ENCODE data around the gene FAT1.

DNA sequence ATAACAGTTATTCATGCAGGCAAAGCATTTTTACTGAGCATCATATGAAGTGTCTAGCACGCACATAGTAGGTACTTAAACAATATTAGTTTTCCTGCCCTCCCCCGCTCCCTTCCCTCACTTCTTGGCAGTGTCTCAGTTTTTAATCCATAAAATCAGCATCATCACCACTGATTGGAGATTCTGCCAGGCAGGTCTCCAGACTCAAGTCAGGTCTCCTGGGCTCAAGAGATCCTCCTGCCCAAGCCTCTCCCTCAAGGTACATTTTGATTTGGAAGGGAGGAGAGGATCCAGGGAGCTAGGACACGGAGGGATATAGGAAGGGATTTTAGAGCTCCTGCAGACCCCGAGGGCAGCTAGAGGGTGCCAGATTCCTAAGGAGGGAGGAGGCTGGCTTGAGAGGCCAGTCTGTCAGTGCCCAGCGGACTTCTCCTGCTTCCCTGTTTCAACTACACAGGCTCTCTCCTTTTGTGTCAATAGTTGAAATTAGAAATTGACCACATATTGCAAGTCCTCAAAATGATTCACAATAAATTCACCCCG is 4.4 kb upstream of the FAT1 start:
- TF ChIP-seq, protein P1, sequence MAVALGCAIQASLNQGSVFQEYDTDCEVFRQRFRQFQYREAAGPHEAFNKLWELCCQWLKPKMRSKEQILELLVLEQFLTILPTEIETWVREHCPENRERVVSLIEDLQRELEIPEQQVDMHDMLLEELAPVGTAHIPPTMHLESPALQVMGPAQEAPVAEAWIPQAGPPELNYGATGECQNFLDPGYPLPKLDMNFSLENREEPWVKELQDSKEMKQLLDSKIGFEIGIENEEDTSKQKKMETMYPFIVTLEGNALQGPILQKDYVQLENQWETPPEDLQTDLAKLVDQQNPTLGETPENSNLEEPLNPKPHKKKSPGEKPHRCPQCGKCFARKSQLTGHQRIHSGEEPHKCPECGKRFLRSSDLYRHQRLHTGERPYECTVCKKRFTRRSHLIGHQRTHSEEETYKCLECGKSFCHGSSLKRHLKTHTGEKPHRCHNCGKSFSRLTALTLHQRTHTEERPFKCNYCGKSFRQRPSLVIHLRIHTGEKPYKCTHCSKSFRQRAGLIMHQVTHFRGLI (tag by site-specific recombination; IDR thresholded peaks at IDR 0.05): no peak
- TF ChIP-seq ZNF473 (tag by site-specific recombination; IDR thresholded peaks at IDR 0.05): no peak
- TF ChIP-seq ZBTB20 (tag by site-specific recombination; IDR thresholded peaks at IDR 0.05): no peak
- no peak for TF ChIP-seq ZNF274 (IDR thresholded peaks at IDR 0.05; ENCODE audit: low read length)
- no peak for TF ChIP-seq ZNF274 (tag by site-specific recombination; IDR thresholded peaks at IDR 0.05; ENCODE audit: borderline replicate concordance)
- TF ChIP-seq, protein P2, sequence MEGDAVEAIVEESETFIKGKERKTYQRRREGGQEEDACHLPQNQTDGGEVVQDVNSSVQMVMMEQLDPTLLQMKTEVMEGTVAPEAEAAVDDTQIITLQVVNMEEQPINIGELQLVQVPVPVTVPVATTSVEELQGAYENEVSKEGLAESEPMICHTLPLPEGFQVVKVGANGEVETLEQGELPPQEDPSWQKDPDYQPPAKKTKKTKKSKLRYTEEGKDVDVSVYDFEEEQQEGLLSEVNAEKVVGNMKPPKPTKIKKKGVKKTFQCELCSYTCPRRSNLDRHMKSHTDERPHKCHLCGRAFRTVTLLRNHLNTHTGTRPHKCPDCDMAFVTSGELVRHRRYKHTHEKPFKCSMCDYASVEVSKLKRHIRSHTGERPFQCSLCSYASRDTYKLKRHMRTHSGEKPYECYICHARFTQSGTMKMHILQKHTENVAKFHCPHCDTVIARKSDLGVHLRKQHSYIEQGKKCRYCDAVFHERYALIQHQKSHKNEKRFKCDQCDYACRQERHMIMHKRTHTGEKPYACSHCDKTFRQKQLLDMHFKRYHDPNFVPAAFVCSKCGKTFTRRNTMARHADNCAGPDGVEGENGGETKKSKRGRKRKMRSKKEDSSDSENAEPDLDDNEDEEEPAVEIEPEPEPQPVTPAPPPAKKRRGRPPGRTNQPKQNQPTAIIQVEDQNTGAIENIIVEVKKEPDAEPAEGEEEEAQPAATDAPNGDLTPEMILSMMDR (tag by site-specific recombination; IDR thresholded peaks at IDR 0.05): no peak
- no peak for TF ChIP-seq SP2 (tag by site-specific recombination; IDR thresholded peaks at IDR 0.05)
- TF ChIP-seq, protein P3, sequence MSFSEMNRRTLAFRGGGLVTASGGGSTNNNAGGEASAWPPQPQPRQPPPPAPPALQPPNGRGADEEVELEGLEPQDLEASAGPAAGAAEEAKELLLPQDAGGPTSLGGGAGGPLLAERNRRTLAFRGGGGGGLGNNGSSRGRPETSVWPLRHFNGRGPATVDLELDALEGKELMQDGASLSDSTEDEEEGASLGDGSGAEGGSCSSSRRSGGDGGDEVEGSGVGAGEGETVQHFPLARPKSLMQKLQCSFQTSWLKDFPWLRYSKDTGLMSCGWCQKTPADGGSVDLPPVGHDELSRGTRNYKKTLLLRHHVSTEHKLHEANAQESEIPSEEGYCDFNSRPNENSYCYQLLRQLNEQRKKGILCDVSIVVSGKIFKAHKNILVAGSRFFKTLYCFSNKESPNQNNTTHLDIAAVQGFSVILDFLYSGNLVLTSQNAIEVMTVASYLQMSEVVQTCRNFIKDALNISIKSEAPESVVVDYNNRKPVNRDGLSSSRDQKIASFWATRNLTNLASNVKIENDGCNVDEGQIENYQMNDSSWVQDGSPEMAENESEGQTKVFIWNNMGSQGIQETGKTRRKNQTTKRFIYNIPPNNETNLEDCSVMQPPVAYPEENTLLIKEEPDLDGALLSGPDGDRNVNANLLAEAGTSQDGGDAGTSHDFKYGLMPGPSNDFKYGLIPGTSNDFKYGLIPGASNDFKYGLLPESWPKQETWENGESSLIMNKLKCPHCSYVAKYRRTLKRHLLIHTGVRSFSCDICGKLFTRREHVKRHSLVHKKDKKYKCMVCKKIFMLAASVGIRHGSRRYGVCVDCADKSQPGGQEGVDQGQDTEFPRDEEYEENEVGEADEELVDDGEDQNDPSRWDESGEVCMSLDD (tag by site-specific recombination; IDR thresholded peaks at IDR 0.05): no peak
- TF ChIP-seq ZNF132 (tag by site-specific recombination; IDR thresholded peaks at IDR 0.05; ENCODE audit: borderline replicate concordance): no peak
- TF ChIP-seq, protein P4, sequence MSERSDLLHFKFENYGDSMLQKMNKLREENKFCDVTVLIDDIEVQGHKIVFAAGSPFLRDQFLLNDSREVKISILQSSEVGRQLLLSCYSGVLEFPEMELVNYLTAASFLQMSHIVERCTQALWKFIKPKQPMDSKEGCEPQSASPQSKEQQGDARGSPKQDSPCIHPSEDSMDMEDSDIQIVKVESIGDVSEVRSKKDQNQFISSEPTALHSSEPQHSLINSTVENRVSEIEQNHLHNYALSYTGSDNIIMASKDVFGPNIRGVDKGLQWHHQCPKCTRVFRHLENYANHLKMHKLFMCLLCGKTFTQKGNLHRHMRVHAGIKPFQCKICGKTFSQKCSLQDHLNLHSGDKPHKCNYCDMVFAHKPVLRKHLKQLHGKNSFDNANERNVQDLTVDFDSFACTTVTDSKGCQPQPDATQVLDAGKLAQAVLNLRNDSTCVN (tag by site-specific recombination; optimal IDR thresholded peaks at IDR 0.05): no peak
- TF ChIP-seq, protein P5, sequence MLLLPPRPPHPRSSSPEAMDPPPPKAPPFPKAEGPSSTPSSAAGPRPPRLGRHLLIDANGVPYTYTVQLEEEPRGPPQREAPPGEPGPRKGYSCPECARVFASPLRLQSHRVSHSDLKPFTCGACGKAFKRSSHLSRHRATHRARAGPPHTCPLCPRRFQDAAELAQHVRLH (tag by site-specific recombination; IDR thresholded peaks at IDR 0.05): no peak
- TF ChIP-seq, protein P6, sequence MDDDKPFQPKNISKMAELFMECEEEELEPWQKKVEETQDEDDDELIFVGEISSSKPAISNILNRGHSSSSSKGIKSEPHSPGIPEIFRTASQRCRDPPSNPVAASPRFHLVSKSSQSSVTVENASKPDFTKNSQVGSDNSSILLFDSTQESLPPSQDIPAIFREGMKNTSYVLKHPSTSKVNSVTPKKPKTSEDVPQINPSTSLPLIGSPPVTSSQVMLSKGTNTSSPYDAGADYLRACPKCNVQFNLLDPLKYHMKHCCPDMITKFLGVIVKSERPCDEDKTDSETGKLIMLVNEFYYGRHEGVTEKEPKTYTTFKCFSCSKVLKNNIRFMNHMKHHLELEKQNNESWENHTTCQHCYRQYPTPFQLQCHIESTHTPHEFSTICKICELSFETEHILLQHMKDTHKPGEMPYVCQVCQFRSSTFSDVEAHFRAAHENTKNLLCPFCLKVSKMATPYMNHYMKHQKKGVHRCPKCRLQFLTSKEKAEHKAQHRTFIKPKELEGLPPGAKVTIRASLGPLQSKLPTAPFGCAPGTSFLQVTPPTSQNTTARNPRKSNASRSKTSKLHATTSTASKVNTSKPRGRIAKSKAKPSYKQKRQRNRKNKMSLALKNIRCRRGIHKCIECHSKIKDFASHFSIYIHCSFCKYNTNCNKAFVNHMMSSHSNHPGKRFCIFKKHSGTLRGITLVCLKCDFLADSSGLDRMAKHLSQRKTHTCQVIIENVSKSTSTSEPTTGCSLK (tag by site-specific recombination; IDR thresholded peaks at IDR 0.05): no peak
- no peak for TF ChIP-seq ZNF24 (tag by site-specific recombination; IDR thresholded peaks at IDR 0.05)
- TF ChIP-seq KLF8 (tag by site-specific recombination; IDR thresholded peaks at IDR 0.05): no peak
- TF ChIP-seq ZNF791 (tag by site-specific recombination; IDR thresholded peaks at IDR 0.05): no peak
